OCI-LY7 (cell line): Measurements from ENCODE around the gene RNF157. TPM values are rescaled to one million over a fixed set of nuclear protein-coding genes. Genes with fewer than 3 reads are reported as not detected.

ENCODE experiments used
- BruUV-seq: library from RNA; stranded (reverse); fragments of 400-500 nt; replicated peaks from 2 replicates; lab custom pipeline; 2021; lab: Mats Ljungman, UMichigan
- CTCF ChIA-PET: fragments of 300-600 bp; sonication (Branson Sonifier 250); formaldehyde crosslinking; loops from one replicate; lab custom pipeline; 2022; ENCODE audit warnings: antibody characterized with exemption; ENCODE audit not compliant: unreplicated experiment; lab: Charles Lee
- POLR2A ChIA-PET: fragments of 300-600 bp; sonication (Branson Sonifier 250); formaldehyde crosslinking; loops from one replicate; lab custom pipeline; 2022; ENCODE audit warnings: antibody characterized with exemption; lab: Charles Lee
- DNase-seq: peaks from one replicate; pipeline ENCODE4 v3.0.0-alpha.2; 2015; ENCODE audit warnings: low spot score
- H2AFZ ChIP-seq: fragments of 200-600 bp; sonication (generic), shearing (Covaris generic); 2 replicates; pipeline ENCODE4 v1.6.1; 2014; ENCODE audit warnings: mild to moderate bottlenecking, antibody characterized with exemption, low read length, moderate library complexity
- H3K27ac ChIP-seq: fragments of 200-600 bp; sonication (generic); 2 replicates; pipeline ENCODE4 v1.5.1; 2014; ENCODE audit warnings: mixed run types, low read depth, mild to moderate bottlenecking, moderate library complexity, low read length, inconsistent platforms; ENCODE audit not compliant: poor library complexity, severe bottlenecking
- H3K36me3 ChIP-seq: fragments of 200-600 bp; sonication (generic); 2 replicates; pipeline ENCODE4 v1.6.1; 2014; ENCODE audit warnings: mild to moderate bottlenecking, antibody characterized with exemption, low read length, moderate library complexity, mixed read lengths; ENCODE audit not compliant: insufficient read depth
- H3K4me1 ChIP-seq: fragments of 200-600 bp; sonication (generic); 2 replicates; pipeline ENCODE4 v1.5.1; 2014; ENCODE audit warnings: mild to moderate bottlenecking, low read length; ENCODE audit not compliant: insufficient read depth, poor library complexity, severe bottlenecking
- H3K4me2 ChIP-seq: fragments of 200-600 bp; sonication (generic); 2 replicates; pipeline ENCODE4 v1.6.1; 2014; ENCODE audit warnings: mild to moderate bottlenecking, low read length
- H3K4me3 ChIP-seq: fragments of 200-600 bp; sonication (generic); 2 replicates; pipeline ENCODE4 v1.5.1; 2014; ENCODE audit warnings: mild to moderate bottlenecking, low read depth, low read length; ENCODE audit not compliant: poor library complexity, severe bottlenecking
- H3K79me2 ChIP-seq: fragments of 200-600 bp; sonication (generic); 2 replicates; pipeline ENCODE4 v1.6.1; 2016; ENCODE audit warnings: low read depth, mild to moderate bottlenecking, low read length, moderate library complexity, mixed read lengths; ENCODE audit not compliant: insufficient read depth
- H3K9me2 ChIP-seq: fragments of 200-600 bp; sonication (generic); 2 replicates; pipeline ENCODE4 v1.6.1; 2016; ENCODE audit warnings: mild to moderate bottlenecking, low read length, mixed read lengths; ENCODE audit not compliant: insufficient read depth
- H3K9me3 ChIP-seq: fragments of 200-600 bp; sonication (generic); 2 replicates; pipeline ENCODE4 v1.6.1; 2014; ENCODE audit warnings: mild to moderate bottlenecking, mixed run types, low read length, mixed read lengths
- H4K20me1 ChIP-seq: fragments of 200-600 bp; sonication (generic); 2 replicates; pipeline ENCODE4 v1.6.1; 2014; ENCODE audit warnings: mild to moderate bottlenecking, antibody characterized with exemption, low read length, moderate library complexity, mixed read lengths; ENCODE audit not compliant: insufficient read depth
- CTCF ChIP-seq: fragments of 200-600 bp; sonication (generic); conservative IDR thresholded peaks from 2 replicates; pipeline ENCODE4 v1.5.1; 2014; ENCODE audit warnings: mild to moderate bottlenecking, antibody characterized with exemption, low read length, moderate library complexity, mixed read lengths
- EZH2phosphoT487 ChIP-seq: fragments of 200-600 bp; sonication (generic); IDR thresholded peaks from 2 replicates; pipeline ENCODE4 v1.6.1; 2018; ENCODE audit warnings: low read depth, borderline replicate concordance, mild to moderate bottlenecking, mixed run types, antibody characterized with exemption, low read length, moderate library complexity, mixed read lengths
- intact Hi-C: fragments of 100-400 bp; cut with micrococcal nuclease; formaldehyde crosslinking; loops from one replicate; pipeline ENCODE4 v1.10.0; 2022; ENCODE audit not compliant: unreplicated experiment
- microRNA-seq: library from miRNA; unstranded; fragments of <30 nt; microRNA quantifications from one replicate; pipeline ENCODE4 v1.2.0, GENCODE V29; 2022; ENCODE audit warnings: borderline replicate concordance
- small RNA-seq: library from RNA; depleted of rRNA; stranded (forward); fragments of <200 nt; gene quantifications from one replicate; pipeline ENCODE3, GENCODE V24; 2014
- total RNA-seq, 2 experiments: library from RNA; depleted of rRNA in 1 of 2; stranded (reverse); fragments of >200 nt in 1 of 2; shearing (Covaris generic) in 1 of 2; gene quantifications; 2 replicates each; pipeline ENCODE4 v1.2.3, GENCODE V29; 2014 to 2022

The RNF157 gene
- total RNA-seq, 2 experiments from 2014 or later = 0.28 to 1.3 TPM

DNA sequence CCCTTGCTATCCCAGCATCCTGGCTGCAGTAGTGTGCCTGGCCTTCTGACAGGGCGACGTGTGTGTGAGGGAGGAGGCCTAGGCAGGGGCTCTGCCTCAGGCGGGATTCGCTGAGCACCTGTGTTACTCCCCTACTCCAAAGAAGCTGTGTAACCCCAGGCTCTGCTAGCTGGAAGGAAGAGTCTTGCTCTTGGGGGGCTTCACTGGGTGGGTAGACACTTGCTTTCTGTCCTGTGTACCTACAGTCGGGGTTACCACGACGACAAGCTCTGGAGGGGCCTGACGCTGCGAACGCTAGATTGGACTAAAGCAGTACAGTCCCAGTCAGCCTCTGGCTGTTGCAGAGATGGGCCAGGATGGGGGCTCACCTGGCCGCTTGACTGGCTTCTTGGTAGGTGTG is 146.2 kb downstream of the RNF157 start:
- no peak for DNase-seq
- CTCF ChIA-PET = no interaction called here
- Histone ChIP-seq H3K4me1 (no peaks in the 10 kb centered on the region), H3K9me2 (no peaks in the 10 kb centered on the region), H3K27ac (no peak overlapping the region), H3K4me2 (no peak overlapping the region), H3K4me3 (no peak overlapping the region), H3K9me3 (no peaks in the 10 kb centered on the region), H2AFZ (no peak overlapping the region), H3K79me2 (no peaks in the 10 kb centered on the region), H3K36me3 (peaks cover 72% of the 10 kb centered on the region), H4K20me1 (no peaks in the 10 kb centered on the region)
- BruUV-seq = no TSS peak
- TF ChIP-seq CTCF = no peak
- TF ChIP-seq EZH2phosphoT487 = no peak
- POLR2A ChIA-PET = no interaction called here
- intact Hi-C loops = no loop called here

GRCh38 chr17:76092526-76093413 is 147.5 kb downstream of the RNF157 start:
- H3K27ac ChIP-seq = no peak overlapping the region
- no peak for DNase-seq
- H3K9me3 ChIP-seq = no peaks in the 10 kb centered on the region
- no peak overlapping the region for H3K4me2 ChIP-seq
- H3K79me2 ChIP-seq = no peaks in the 10 kb centered on the region
- ChIA-PET CTCF (no interaction called here), POLR2A (no interaction called here)
- H3K9me2 ChIP-seq = no peaks in the 10 kb centered on the region
- no peaks in the 10 kb centered on the region for H4K20me1 ChIP-seq
- no peak overlapping the region for H2AFZ ChIP-seq
- peaks cover 78% of the 10 kb centered on the region for H3K36me3 ChIP-seq
- no TSS peak for BruUV-seq
- H3K4me1 ChIP-seq = no peaks in the 10 kb centered on the region
- no peak overlapping the region for H3K4me3 ChIP-seq
- intact Hi-C loops = no loop called here
- TF ChIP-seq EZH2phosphoT487 = no peak
- no peak for TF ChIP-seq CTCF

Small RNAs within 50 kb of the gene (microRNA-seq; reads per million reads assigned to microRNA genes)
- 6.8 reads per million for gene MIR6868

Small RNAs within 50 kb of the gene (small RNA-seq; reads per million reads assigned to genes)
- gene ATP5MGP6 (not detected), gene MIR6868 (not detected)

Other genes with a start within 250 kb of the RNF157 start
- 7.3 and 15.9 TPM in 2 replicates for gene CDK3, start 239.6 kb downstream of the RNF157 start, total RNA-seq (2014; rRNA removed; shearing (Covaris generic))
- 12.8 and 17.2 TPM in 2 replicates for gene CDK3, start 239.6 kb downstream of the RNF157 start, total RNA-seq (2022)
- 5.6 and 9.9 TPM in 2 replicates for gene EVPL, start 213.2 kb downstream of the RNF157 start, total RNA-seq (2014; rRNA removed; shearing (Covaris generic))
- gene EVPL, start 213.2 kb downstream of the RNF157 start, total RNA-seq (2022) = 5.1 and 6.9 TPM in 2 replicates
- gene SRP68, start 168.0 kb downstream of the RNF157 start, total RNA-seq (2014; rRNA removed; shearing (Covaris generic)) = 53.5 and 54.0 TPM in 2 replicates
- gene SRP68, start 168.0 kb downstream of the RNF157 start, total RNA-seq (2022) = 199 and 200 TPM in 2 replicates
- gene GALR2, start 165.7 kb downstream of the RNF157 start, total RNA-seq (2014; rRNA removed; shearing (Covaris generic)) = not detected in 2 replicates
- gene GALR2, start 165.7 kb downstream of the RNF157 start, total RNA-seq (2022) = 0.63 TPM in 1 of 2 replicates, not detected in the other
- 0.76 TPM in 1 of 2 replicates, not detected in the other for gene ZACN, start 161.3 kb downstream of the RNF157 start, total RNA-seq (2014; rRNA removed; shearing (Covaris generic))
- gene ZACN, start 161.3 kb downstream of the RNF157 start, total RNA-seq (2022) = 0.33 and 1.2 TPM in 2 replicates
- gene EXOC7, start 136.7 kb downstream of the RNF157 start, total RNA-seq (2014; rRNA removed; shearing (Covaris generic)) = 118 and 122 TPM in 2 replicates
- 173 and 175 TPM in 2 replicates for gene EXOC7, start 136.7 kb downstream of the RNF157 start, total RNA-seq (2022)
- not detected in 2 replicates for gene FOXJ1, start 99.2 kb downstream of the RNF157 start, total RNA-seq (2014; rRNA removed; shearing (Covaris generic))
- not detected in 2 replicates for gene FOXJ1, start 99.2 kb downstream of the RNF157 start, total RNA-seq (2022)
- 70.9 and 86.4 TPM in 2 replicates for gene UBALD2, start 24.9 kb upstream of the RNF157 start, total RNA-seq (2014; rRNA removed; shearing (Covaris generic))
- 238 and 305 TPM in 2 replicates for gene UBALD2, start 24.9 kb upstream of the RNF157 start, total RNA-seq (2022)
- 6.7 and 9.4 TPM in 2 replicates for gene QRICH2, start 67.8 kb upstream of the RNF157 start, total RNA-seq (2014; rRNA removed; shearing (Covaris generic))
- gene QRICH2, start 67.8 kb upstream of the RNF157 start, total RNA-seq (2022) = 5.7 and 7.2 TPM in 2 replicates
- 52.6 and 53.3 TPM in 2 replicates for gene PRPSAP1, start 113.4 kb upstream of the RNF157 start, total RNA-seq (2014; rRNA removed; shearing (Covaris generic))
- 111 and 130 TPM in 2 replicates for gene PRPSAP1, start 113.4 kb upstream of the RNF157 start, total RNA-seq (2022)
- gene SPHK1, start 144.1 kb upstream of the RNF157 start, total RNA-seq (2014; rRNA removed; shearing (Covaris generic)) = 0.28 and 0.36 TPM in 2 replicates
- gene SPHK1, start 144.1 kb upstream of the RNF157 start, total RNA-seq (2022) = 0.22 and 0.78 TPM in 2 replicates
- 43.4 and 55.1 TPM in 2 replicates for gene UBE2O, start 212.7 kb upstream of the RNF157 start, total RNA-seq (2014; rRNA removed; shearing (Covaris generic))
- 71.0 and 79.6 TPM in 2 replicates for gene UBE2O, start 212.7 kb upstream of the RNF157 start, total RNA-seq (2022)
- not detected in 2 replicates for gene AANAT, start 227.1 kb upstream of the RNF157 start, total RNA-seq (2014; rRNA removed; shearing (Covaris generic))
- not detected in 2 replicates for gene AANAT, start 227.1 kb upstream of the RNF157 start, total RNA-seq (2022)